Measurements from ENCODE around the gene HNRNPUL1.

DNA sequence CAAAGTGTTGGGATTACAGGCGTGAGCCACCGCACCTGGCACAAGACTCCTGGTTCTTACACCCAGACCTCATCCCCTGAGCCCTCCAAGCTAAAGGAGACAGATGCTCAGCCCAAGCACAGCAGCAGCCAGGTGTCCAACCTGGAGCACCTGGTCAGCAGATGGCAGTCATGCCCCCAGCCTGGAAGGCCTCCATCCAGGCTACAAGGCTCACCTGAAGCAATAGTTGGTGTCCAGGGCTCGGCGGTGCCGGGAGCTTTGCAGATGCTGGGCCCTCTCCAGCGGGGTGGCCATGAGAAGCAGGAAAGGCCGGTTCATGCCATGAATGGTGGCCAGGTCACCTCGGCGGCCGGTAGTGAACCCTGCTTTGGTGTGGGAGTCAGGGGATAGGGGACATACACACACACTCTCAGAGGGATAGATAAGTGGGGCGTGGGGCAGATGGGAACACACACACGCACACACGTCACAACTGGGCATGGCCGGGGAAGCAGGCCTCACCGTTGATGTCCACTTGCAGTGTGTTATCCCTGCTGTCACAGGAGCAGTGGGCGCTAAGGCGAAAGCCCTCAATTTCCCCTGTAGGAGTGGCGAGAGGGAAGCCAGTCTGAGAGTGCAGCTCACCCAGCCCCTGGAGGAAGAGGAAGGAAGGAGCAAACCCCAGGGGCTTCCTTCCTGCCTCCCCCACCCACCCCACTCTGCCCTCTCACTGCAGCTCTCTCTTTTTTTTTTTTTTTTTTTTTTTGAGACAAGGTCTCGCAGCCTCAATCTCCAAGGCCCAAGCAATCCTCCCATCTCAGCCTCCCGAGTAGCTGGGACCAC lies 77.7 kb downstream of the HNRNPUL1 start:
- TF ChIP-seq EZH2phosphoT487 (IDR thresholded peaks at IDR 0.05; ENCODE audit: borderline replicate concordance, low read length) (no peak), EZH2 (IDR thresholded peaks at IDR 0.05; ENCODE audit: low read length, unreplicated experiment) (no peak)
- TF ChIP-seq, protein P1, sequence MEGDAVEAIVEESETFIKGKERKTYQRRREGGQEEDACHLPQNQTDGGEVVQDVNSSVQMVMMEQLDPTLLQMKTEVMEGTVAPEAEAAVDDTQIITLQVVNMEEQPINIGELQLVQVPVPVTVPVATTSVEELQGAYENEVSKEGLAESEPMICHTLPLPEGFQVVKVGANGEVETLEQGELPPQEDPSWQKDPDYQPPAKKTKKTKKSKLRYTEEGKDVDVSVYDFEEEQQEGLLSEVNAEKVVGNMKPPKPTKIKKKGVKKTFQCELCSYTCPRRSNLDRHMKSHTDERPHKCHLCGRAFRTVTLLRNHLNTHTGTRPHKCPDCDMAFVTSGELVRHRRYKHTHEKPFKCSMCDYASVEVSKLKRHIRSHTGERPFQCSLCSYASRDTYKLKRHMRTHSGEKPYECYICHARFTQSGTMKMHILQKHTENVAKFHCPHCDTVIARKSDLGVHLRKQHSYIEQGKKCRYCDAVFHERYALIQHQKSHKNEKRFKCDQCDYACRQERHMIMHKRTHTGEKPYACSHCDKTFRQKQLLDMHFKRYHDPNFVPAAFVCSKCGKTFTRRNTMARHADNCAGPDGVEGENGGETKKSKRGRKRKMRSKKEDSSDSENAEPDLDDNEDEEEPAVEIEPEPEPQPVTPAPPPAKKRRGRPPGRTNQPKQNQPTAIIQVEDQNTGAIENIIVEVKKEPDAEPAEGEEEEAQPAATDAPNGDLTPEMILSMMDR (conservative IDR thresholded peaks at IDR 0.05; ENCODE audit: low read depth, low read length): 0 out of 2 replicates have a peak, but pooled peaks have one; percentile 22
